Hematopoietic multipotent progenitor cell treated with erythropoietin and hydrocortisone succinate and interleukin-3 and kit ligand, for 8 days (in vitro differentiated cells): ENCODE data around the gene ATP13A1.

Experiments used
- DNase-seq: peaks from one replicate; pipeline ENCODE4 v3.0.0-alpha.2; 2015

ATP13A1 gene

DNA sequence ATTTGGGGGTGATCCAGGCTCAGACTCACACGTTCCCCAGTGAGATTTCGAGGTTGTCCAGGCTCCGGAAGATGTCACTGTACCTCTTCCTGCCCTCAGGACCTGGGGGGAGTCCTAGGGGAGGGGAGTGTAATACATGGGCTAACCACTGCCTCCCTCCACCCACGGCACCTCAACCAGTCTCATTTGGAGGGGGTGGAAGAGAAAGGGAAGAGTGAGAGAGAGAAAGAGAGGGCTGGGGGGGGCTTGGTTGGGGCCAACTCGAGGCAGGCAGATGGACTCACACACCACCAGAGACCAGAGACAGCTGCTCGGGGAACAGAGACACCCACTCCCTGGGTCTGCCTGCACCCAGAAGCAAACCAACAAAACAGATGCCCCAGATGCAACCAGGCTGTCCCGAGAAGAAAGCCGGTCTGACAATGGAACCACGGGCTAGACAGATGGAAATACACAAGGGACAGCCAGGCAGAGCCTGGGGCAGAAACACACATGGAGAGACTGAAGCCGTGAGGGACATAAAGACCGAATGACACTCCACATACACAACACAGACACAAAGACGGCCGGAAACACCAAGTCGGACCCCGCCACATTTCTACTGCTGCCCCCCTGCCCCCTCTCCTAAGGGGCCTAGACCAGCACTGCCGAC lies 20.8 kb downstream of the ATP13A1 start:
- no peak for DNase-seq

DNA sequence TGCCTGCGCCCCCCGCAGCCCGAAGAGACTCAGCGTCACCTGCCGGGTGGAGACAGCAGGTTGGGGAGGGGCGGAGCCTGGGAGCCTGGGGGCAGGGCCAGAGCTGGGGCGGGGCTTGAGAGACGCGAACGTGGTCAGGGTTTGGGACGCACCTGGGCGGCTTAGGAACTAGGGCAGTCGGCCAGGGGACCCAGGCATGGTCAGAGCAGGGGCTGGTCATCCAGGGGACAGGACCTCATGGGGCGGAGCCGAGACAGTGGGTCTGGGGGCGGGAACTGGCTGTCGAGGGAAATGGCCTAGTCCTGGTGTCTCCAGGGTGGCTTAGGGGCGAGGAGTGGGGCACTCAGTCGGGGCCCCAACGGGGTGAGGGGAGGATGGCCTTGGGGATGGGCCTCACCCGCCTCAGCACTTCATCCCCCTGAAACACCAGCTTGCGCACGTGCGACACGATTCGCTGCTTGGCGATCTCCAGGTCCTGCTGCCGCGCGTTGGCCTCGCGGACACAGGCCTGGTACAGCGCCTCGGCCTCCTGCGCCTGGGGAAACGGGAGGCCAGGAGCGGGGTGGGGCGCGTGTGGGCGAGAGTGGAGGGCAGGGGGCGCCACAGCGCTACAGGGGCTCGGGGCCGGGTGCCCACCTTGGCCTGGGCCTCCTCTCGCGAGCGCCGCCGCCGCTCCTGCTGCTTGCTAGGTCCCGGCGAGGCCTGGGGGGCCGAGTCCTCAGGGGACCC lies 25.8 kb downstream of the ATP13A1 start:
- no peak for DNase-seq

DNA sequence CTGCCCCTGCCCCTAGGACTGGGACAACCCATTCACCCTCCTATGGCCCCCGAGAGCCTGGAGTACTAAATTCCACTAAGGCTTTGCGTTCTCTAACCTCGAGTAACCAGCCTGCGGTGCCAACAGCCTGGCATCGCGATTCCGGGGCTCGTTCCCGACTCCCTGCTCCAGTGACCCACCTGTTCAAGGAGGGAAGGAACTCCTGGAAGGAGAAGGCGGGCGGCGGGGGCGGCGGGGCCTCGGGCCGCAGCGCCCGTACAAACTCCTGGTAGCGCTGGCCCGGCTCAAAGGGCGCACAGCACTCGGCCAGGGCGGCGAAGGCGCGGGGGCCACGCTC lies 26.3 kb downstream of the ATP13A1 start:
- no peak for DNase-seq

DNA sequence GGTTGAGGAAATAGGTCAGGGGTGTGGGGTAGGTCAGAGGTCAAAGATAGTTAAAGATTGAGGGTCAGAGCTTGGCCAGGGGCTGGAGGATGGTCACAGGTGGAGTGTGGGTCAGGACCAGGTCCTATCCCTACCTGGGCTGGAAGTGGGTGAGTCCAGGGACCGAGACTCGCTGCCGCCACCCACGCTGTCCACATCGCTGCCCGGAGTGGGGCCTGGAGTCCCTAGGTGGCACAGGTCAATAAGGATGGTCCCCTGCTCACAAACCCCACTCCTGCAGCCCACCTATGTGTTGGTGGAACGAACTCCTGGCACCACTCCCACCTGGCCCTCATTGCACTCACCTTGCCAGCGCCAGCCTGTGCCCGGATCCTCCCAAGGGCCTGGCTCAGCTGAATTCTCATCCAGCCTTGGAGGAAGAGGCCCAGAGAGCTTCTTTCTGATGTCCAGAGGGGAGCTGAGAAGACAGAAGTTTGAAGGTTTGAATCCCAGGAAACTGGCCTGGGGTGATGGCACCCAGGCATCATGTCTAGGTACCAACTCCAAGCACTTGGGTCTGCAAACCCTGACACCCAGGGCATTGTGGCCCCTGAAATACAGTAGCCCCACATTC lies 26.8 kb downstream of the ATP13A1 start:
- DNase-seq: no peak

DNA sequence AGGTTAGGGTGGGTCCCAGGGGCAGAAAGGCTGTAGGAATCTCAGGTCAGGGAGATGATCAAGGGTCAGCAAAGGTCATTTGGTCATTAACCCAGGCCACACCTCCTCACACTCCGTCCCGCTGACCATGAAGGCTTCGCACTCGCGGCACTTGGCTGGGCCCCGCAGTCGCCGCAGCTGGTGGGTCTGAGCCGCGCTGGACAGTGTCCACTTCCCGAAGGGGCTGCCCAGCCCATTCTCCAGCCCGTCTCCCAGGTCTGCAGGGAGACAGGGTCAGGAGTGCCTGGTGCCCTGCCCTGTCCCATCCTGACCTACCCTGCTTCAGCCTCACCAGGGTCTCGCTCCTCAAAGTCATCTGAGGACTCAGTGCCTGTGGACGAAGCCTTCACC lies 28.2 kb downstream of the ATP13A1 start:
- no peak for DNase-seq

DNA sequence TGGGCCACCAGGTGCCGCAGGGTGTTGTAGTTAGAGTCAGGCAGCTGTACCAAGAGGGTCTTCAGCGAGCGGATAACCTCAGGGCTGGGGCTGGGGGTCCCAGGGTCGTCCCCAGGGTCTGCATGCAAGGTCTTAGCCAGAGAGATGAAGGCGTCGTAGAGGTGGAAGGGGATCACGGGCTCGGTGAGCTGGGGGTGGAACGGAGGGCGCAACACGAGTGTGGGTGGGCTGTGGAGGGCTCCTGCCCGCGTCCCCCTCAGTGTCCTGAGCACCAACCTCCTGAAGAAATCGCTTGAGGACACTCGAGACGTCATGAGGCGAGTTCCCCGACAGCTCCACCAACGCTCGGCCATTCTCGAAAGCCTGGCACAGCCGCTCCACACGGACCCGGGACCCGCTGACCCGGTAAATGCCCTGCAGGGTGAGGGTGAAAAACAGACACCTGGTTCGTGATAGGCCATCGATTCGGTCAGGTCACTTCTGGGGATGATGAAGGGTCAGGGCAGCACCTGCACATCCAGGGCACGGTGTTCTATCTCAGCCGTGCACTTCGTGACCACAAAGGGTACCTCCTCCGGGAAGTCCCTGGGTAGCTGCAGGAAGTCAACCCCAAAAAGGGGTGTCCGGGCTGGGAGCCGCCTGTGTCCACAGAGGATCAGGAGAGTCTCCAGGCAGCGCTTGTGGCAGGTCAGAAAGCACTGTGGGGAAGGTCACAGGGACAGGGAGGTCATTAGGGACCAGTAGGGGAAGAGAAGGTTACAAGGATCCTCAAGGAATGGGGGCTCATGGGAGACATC lies 28.8 kb downstream of the ATP13A1 start:
- DNase-seq: no peak

DNA sequence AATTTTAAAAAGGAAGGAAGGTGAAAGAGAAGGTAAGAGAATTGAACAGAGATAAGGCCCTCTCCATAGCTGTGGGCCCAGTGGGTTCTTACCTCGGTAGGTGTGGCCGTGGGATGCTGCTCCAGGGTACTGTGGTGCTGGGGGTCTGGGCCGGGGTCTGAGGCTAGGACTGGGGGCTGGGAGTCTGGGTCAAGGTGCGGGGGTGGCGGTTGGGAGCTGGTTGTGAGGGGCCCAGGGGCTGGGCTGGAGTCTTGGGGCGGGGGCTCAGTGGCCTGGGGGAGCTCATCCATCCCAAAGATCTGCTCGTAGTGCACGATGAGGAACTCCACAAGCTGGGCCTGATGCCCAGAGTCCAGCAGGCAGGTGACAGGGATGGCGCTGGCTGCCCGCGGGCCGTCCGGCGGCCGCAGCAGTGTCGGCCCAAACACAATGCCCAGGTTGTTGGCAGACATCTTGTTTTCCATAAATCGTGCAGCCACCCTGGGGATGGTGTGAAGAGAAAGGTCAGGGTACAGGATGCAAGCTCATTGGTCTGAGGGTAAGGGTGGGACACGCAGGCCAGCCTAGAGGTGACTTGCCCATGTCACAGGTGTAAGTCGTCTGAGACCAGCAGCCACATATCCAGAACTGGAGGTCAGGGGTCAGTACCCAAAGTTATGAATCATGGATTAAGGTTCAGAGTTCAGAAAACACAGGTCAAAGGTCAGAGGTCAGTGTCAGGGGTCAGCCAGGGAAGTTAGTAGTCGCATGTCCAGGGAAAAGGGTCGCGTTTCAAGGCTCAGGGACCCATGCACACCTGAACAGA lies 29.6 kb downstream of the ATP13A1 start:
- no peak for DNase-seq

DNA sequence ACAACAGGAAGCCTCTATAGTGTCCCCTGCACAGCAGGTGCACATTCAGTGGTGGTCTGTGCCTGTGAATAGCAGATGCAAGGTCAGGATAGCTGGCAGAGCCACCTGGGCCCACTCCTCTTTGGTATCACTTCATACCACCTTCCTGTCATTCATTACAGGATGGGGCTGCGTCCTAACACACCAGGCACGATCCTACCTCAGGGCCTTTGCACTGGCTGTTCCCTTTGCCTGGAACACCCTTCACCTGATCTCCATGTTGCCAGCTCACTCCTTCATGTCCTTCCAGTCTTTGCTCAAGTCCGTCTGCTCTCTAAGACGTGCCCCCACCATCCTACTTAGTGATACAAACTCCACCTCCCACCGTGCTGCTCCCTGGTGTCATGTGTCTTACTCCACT lies 30.8 kb downstream of the ATP13A1 start:
- DNase-seq: no peak

DNA sequence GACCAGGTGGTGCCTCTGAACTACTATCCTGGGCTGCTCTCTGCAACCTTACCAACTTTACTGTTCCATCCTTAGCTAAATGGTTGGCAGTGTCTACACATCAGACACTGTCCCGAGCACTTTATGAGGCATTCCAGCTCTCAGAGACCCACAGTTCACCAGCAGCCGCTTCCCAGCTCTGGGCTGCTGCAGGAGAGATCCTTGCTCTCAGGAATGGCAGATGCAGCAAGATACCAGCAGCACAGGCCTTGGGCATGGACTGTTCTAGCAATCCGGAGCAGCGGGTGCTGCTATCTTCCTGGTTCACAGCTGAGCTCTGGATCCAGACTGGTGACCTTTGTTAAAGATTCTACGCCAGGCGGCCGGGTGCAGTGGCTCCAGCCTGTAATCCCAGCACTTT lies 32.1 kb downstream of the ATP13A1 start:
- DNase-seq: no peak

DNA sequence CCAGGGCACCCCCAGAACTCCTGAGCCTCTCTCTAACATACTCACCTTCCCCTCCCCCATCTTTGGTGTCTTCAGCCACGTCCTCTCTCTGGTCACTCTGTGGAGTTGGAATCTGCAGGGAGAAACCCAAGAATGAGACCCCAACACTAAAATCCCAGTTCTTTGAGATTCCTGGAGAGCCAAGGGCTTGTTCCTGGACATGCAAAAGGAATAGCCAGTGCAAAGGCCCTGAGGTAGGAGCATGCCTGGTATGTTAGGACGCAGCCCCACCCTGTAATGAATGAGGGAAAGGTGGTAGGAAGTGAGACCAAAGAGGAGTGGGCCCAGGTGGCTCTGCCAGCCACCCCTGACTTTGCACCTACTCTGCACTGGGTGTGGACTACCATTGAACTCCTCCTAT lies 33.0 kb downstream of the ATP13A1 start:
- DNase-seq: no peak

DNA sequence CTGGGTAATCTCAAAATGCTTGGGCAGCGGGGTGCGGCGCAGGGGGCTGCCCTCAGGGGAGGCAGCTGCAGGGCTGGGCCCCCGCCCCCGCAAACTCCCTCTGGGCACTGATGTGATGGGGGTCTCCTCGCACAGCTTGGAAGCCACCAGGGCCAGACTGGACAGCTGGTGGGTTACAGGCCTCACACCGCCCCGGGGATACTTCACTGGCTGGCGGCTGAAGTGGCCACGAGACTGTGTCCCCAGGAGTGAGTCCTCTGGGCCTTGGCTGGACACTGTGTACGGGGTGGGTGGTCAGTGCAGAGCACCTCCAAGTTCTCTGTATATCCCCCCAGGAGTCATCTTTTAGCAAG lies 33.4 kb downstream of the ATP13A1 start:
- no peak for DNase-seq

DNA sequence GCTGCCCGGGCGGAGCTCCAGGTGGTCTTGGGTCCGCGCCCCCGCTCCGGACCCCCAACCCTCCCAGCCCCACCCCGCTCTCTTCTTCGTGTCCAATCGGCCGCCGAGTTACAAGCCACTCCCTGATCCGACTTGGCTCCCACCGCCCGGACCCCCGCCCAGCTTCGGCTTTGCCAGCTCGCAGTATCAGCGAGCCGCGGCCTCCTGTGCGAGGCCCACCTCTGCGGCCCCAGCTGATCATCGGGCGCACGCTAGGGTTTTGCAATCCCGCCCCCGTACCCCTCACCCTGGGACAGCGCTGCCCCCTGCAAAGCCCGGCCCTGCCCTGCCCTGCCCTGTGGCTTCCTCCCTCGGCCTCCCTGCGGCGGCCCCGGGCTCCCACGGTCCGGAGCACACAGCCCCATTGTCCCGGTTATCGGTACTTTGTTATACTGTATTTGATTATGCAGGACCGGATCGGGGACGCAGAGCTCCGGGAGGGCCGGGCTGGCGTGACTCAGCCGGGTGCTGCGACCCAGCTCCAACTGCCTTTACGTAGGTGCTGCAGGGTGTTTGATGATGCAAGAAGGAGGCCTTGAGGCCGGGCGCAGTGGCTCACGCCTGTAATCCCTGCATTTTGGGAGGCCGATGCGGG lies 34.9 kb downstream of the ATP13A1 start:
- no peak for DNase-seq

DNA sequence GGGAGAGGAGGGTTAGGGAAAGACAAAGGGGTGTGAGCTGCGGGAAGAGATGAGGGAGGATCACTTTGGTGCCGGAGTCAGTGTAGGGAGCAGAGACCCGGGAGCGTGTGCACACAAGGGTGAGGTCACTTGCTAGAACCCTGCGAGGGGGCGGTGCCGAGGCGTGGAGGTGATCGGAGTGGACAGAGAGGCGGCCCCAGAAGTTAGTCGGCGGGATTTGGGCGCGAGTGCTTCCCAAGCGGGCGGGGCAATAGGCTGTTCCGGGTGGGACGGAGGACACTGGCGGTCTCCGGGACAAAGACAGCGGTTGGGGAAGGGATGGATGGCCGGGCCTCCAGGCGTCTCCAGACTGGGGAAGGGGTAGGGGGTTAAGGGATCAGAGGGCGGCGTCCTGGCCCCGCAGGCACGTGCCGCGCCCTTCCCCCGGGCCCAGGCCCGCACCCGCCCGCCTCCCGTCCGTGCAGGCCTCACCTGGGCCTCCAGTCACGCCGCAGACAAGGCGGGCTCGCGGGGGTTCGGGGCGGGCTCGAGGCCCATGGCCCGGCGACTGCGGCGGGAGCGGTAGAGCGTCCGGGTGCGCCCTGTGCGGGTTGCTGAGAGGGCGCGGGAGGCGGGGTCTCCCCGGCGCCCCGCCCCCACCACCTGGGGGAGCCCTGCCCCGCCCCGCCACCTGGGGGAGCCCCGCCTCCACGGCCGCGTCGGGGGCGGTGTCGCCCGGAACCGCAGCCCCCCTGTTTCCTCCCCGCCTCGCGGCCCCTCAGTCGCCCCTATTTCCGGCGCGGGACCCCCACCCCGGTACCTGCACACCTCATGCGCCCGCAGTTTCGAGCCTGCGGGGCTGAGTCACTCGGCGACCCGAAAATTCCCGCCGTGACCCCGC lies 35.6 kb downstream of the ATP13A1 start, which contains the start of gene LPAR2:
Gene LPAR2, minus strand, starts transcription at position 600 of the 880 bp plus-strand sequence. CDS start 945 bp downstream, outside the sequence.
- DNase-seq: no peak

DNA sequence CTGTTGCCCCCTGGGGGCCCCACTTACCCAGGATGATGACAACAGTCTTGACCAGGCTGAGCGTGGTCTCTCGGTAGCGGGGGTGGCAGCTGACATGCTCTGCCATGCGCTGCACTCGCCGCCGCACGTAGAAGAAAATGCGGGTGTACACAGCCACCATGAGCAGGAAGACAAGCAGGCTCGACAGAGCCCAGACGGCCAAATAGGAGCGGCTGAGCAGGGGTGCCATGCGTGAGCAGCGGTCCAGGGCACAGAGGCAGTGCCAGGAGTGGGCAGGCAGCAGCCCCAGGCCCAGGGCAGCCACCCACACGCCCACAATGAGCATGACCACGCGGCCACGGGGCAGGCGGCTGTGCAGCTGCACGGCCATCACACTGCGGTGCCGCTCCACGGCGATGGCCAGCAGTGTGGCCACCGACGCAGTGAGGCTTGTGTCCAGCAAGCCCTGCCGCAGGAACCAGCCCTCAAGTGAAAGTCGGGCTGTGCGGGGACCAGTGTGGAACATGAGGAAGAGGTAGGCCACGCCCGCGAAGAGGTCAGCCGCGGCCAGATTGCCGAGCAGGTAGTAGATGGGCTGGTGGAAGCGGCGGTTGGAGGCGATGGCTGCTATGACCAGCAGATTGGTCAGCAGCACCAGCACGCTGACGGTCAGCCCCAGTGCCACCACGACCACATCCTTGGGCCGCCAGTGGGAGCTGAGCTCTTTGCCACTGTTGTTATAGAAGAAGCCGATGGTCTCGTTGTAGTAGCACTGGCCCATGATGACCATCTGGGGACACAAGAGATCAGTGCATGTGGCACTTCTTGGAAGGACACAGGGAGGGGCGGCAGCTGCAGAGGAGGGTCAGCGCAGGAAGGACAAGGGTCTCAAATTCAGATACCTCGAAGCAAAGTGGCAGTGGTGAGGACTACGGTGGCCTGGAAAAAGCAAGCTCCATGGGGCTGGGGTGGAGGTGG lies 36.7 kb downstream of the ATP13A1 start:
- DNase-seq: no peak

DNA sequence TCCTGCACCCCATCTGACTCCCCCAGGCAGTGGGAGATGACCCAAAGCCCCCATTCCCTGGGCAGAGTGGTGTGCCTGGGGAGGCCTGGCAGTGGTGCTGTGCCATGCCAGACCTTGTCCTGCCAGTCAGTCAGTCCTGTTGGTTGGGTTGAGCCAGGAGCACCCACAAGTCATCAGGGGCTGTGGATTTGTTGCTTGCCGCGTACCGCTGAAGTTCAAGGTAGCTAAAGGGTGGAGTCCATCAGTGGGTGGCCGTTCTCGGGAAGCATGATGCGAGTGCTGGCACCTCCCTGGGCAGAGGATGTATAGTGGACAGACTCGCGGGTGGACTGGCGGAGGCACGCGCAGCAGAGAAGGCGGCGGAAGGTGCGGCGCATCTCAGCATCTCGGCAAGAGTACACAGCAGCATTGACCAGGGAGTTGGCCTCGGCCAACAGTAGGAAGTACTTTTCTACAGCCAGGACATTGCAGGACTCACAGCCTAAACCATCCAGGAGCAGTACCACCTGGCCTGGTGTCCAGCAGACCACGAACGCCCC lies 39.4 kb downstream of the ATP13A1 start:
- DNase-seq: no peak

DNA sequence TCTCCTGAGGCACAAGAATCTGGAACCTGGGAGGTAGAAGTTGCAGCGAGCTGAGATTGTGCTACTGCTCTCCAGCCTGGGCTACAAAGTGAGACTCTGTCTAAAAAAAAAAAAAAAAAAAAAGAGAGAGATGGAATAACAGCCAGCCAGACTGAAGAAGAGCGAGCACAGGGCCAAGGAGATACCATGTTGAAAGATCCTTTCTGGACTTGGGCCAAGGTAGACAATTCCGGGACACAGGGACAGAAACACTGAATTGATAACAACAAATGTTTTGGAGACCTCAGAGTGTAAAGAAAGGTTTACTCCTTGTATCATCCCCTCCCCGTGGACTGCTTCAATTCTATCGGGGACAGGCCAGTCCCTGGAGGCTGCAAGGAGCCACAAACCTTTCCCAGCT lies 40.1 kb downstream of the ATP13A1 start:
- DNase-seq: no peak

DNA sequence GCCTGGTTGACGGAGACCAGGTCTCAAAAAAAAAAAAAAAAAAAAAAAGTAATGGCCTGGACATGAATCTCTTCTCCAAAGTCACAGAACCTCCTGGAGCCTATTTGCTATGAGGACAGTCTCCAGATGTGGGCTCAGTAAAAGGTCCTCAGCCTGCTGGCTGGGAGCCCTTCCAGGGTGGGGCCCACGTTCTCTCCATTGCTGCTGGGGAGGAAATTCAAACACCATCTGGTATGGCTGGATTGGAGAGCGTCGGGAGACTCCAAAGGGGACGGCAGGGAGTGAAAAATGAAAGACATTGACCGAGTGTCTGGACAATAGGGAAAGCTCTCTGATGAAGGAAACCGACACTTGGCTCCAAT lies 43.6 kb downstream of the ATP13A1 start:
- no peak for DNase-seq

DNA sequence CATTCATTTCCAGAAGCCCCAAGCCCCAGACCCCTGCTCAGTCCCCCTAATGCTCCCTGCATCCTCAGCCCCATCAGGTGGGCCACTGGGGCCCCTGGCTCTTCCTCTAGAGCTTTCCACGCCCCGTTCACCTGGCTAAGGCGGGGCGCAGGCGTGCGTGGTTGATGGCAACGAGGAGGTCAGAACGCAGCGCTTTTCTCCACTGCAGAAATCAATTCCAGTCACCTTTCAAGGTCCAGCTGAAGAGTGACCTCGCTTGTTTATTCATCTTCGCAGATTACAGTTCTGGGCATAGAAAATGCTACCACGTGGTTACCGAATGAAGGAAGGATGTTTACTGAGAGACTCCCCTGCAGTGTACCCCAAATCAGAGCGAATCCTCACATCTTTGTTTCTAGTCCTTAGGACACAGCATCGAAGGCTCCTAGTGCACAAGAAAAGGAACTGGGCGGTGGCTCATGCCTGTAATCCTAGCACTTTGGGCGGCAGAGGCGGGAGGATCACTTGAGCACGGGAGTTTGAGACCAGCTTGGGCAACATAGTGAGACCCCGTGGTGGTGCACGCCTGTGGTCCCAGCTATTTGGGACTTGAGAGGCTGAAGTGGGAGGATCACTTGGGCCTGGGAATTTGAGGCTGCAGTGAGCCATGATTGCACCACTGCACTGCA lies 44.2 kb downstream of the ATP13A1 start:
- no peak for DNase-seq
